ENCODE measurements around the gene ARFGAP2.

Gene ARFGAP2

DNA sequence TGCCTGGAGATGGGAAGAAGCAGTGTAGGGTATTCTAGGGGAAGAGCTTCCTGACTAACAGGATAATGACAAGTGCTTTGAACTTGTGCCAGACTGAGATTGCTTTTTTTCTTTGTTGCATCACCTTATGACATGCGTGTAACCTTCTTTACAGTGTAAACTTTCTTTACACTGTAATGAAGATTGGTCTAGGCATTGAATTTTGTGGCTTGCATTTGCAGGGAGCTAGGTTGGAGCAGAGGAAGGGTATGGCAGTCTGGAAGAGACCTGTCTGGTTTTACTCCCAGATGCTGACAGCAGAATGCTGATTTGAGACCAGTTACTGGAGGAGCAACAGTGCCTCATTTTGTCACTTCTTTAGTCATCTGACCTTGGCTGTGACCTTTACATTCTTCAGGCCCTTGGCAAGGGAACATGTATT lies 43.7 kb upstream of the ARFGAP2 start:
- H3F3A ChIP-seq (ENCODE audit: low read depth) = no peaks in the 10 kb centered on the region
- peak overlapping the region; percentile 38 for H3K4me2 ChIP-seq (ENCODE audit: low read depth, low read length, poor library complexity, severe bottlenecking)
- H2AFZ ChIP-seq (ENCODE audit: low read length) = no peak overlapping the region
- no peak overlapping the region for H3K4me3 ChIP-seq (ENCODE audit: low read length, poor library complexity, severe bottlenecking)
- TF ChIP-seq, protein P1, sequence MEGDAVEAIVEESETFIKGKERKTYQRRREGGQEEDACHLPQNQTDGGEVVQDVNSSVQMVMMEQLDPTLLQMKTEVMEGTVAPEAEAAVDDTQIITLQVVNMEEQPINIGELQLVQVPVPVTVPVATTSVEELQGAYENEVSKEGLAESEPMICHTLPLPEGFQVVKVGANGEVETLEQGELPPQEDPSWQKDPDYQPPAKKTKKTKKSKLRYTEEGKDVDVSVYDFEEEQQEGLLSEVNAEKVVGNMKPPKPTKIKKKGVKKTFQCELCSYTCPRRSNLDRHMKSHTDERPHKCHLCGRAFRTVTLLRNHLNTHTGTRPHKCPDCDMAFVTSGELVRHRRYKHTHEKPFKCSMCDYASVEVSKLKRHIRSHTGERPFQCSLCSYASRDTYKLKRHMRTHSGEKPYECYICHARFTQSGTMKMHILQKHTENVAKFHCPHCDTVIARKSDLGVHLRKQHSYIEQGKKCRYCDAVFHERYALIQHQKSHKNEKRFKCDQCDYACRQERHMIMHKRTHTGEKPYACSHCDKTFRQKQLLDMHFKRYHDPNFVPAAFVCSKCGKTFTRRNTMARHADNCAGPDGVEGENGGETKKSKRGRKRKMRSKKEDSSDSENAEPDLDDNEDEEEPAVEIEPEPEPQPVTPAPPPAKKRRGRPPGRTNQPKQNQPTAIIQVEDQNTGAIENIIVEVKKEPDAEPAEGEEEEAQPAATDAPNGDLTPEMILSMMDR (conservative IDR thresholded peaks at IDR 0.05; ENCODE audit: low read length) = no peak
- no peak for TF ChIP-seq EZH2phosphoT487 (IDR thresholded peaks at IDR 0.05; ENCODE audit: borderline replicate concordance)
- no peaks in the 10 kb centered on the region for H3K9me2 ChIP-seq (replicated peaks; ENCODE audit: low read depth, low read length)
- H3K4me1 ChIP-seq (ENCODE audit: insufficient read depth, low read length, poor library complexity, severe bottlenecking) = peaks cover 21% of the 10 kb centered on the region
- H3K79me2 ChIP-seq (ENCODE audit: insufficient read depth, low read length) = peaks cover 44% of the 10 kb centered on the region
- H4K20me1 ChIP-seq (ENCODE audit: insufficient read depth, low read length, poor library complexity, severe bottlenecking) = peaks cover 19% of the 10 kb centered on the region
- no peaks in the 10 kb centered on the region for H3K9me3 ChIP-seq (ENCODE audit: insufficient read depth, low read depth, low read length)
- no peak overlapping the region for H3K9ac ChIP-seq (ENCODE audit: low read depth, low read length, poor library complexity, severe bottlenecking)
- no peaks in the 10 kb centered on the region for H3K27me3 ChIP-seq (ENCODE audit: insufficient read depth, low read length, poor library complexity, severe bottlenecking)
- H3K36me3 ChIP-seq (ENCODE audit: insufficient read depth, low read length) = peaks cover 7% of the 10 kb centered on the region; the same call in 1 of the 2 replicates

DNA sequence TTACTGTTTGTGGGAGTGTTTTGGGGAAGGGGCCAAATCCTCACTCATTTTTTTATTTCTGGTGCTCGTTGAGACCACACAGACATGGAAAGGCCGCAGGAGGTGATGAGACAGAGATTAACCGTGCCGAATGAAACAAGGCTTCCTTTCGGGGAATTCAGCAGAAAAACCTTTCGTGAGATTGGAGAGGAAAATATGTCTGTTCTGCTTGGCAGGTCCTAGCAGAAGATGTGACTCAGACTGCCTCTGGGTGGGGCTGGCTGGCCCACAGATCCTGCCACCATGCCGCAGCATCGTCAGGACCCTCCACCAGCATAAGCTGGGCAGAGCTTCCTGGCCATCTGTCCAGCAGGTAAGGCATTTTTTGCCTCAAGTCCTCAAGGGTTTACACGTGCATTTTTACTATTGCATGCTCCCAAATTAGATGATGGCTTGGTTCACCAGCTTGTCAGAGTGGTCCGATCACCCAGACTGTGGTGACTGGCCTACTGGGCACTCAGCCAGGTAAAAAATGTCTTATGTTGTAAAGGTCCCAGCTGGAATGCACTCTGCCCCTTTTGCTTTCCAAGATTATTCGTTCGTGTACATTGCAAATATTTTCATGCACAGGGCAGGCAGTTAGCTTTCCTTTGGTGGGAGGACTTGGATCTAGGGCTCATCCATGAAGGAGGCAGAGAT lies 39.6 kb upstream of the ARFGAP2 start:
- Histone ChIP-seq H4K20me1 (ENCODE audit: insufficient read depth, low read length, poor library complexity, severe bottlenecking) (peaks cover 19% of the 10 kb centered on the region), H3K4me3 (ENCODE audit: low read length, poor library complexity, severe bottlenecking) (peak overlapping the region; percentile 81), H2AFZ (ENCODE audit: low read length) (no peak overlapping the region; the same call in 1 of the 2 replicates), H3K27me3 (ENCODE audit: insufficient read depth, low read length, poor library complexity, severe bottlenecking) (no peaks in the 10 kb centered on the region), H3K79me2 (ENCODE audit: insufficient read depth, low read length) (peaks cover 49% of the 10 kb centered on the region), H3K4me1 (ENCODE audit: insufficient read depth, low read length, poor library complexity, severe bottlenecking) (peaks cover 21% of the 10 kb centered on the region), H3K9me2 (replicated peaks; ENCODE audit: low read depth, low read length) (no peaks in the 10 kb centered on the region), H3K9me3 (ENCODE audit: insufficient read depth, low read depth, low read length) (no peaks in the 10 kb centered on the region), H3K9ac (ENCODE audit: low read depth, low read length, poor library complexity, severe bottlenecking) (peak overlapping the region; percentile 100), H3F3A (ENCODE audit: low read depth) (no peaks in the 10 kb centered on the region), H3K36me3 (ENCODE audit: insufficient read depth, low read length) (no peaks in the 10 kb centered on the region), H3K4me2 (ENCODE audit: low read depth, low read length, poor library complexity, severe bottlenecking) (peak overlapping the region; percentile 96)
- no peak for TF ChIP-seq EZH2phosphoT487 (IDR thresholded peaks at IDR 0.05; ENCODE audit: borderline replicate concordance)
- TF ChIP-seq, protein P1 (conservative IDR thresholded peaks at IDR 0.05; ENCODE audit: low read length) = peak; percentile 36

DNA sequence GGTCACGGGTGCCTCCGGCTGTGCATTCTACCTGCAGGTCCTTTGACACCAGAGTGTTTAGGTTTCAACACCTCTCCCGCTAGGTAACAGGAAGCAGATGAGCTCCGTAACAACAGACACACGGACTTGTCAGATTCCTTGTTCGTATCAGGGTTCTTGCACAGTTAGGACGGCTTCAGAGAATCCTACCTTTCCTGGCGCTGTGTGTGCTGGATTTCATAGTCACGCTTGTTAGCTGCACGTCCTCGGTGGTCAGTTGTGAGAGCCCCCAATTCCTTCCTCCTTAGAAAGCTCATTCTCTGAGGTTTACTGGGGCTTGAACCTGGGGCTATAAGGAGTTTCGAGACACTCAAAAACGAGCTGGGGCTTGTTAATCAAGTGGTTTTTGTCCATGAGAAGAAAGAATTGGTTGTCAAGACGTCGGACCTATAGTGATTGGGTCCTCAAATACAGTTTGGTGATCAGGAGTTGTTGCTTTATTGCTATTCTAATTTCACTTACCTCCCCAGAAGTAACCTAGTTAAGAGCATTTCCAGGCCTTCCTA lies 38.8 kb upstream of the ARFGAP2 start:
- Histone ChIP-seq H3F3A (ENCODE audit: low read depth) (no peaks in the 10 kb centered on the region), H3K4me3 (ENCODE audit: low read length, poor library complexity, severe bottlenecking) (peak overlapping the region; percentile 81), H3K9ac (ENCODE audit: low read depth, low read length, poor library complexity, severe bottlenecking) (peak overlapping the region; percentile 100), H2AFZ (ENCODE audit: low read length) (peak overlapping the region; percentile 53; the same call in 1 of the 2 replicates), H3K9me3 (ENCODE audit: insufficient read depth, low read depth, low read length) (no peaks in the 10 kb centered on the region), H3K36me3 (ENCODE audit: insufficient read depth, low read length) (no peaks in the 10 kb centered on the region), H3K4me1 (ENCODE audit: insufficient read depth, low read length, poor library complexity, severe bottlenecking) (peaks cover 21% of the 10 kb centered on the region), H4K20me1 (ENCODE audit: insufficient read depth, low read length, poor library complexity, severe bottlenecking) (peaks cover 19% of the 10 kb centered on the region), H3K4me2 (ENCODE audit: low read depth, low read length, poor library complexity, severe bottlenecking) (peak overlapping the region; percentile 96), H3K79me2 (ENCODE audit: insufficient read depth, low read length) (peaks cover 48% of the 10 kb centered on the region), H3K27me3 (ENCODE audit: insufficient read depth, low read length, poor library complexity, severe bottlenecking) (no peaks in the 10 kb centered on the region), H3K9me2 (replicated peaks; ENCODE audit: low read depth, low read length) (no peaks in the 10 kb centered on the region)
- no peak for TF ChIP-seq EZH2phosphoT487 (IDR thresholded peaks at IDR 0.05; ENCODE audit: borderline replicate concordance)
- TF ChIP-seq, protein P1 (conservative IDR thresholded peaks at IDR 0.05; ENCODE audit: low read length) = no peak

All from Loucy (cell line).